ENCODE results near the gene ARHGAP26.

Gene ARHGAP26

DNA sequence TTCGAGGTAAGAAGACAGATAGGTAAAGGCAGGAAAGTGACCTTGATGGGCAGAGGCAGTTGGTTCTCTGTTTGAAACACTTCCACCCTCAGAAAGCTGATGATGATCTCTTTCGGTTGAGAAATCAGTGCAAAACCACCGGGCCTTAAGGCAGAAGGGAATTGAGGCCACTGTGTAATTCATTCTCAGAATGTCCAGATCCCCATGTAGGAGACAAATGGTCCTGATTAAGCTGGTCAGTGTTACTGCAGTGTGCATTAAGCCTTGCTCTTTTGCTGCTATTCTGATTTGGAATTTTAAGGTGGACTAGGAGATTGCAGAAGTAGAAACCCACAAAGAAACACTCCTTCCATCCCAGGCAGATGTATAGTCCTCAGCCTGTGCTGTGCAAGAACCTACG, 255.2 kb downstream of the ARHGAP26 start:
- no peak for DNase-seq

DNA sequence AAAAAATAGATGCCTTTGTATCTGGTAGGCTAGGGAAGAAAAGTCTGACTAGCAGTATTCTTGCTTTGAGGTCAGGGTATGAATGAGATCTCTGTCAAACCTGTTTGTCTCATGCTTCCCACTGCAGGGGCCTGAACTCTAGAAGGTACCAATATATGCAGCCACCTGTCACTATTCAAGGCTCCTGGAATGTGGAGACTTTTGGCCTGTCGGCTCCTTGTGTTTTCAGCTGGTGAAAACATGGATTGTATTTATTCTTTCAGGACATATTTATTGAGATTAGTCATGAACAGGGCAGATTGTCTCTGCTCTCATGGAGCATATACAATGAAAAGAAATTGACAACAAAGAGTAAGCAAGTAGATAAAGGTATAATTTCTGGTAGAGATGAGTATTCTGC, 255.8 kb downstream of the ARHGAP26 start:
- DNase-seq: no peak

DNA sequence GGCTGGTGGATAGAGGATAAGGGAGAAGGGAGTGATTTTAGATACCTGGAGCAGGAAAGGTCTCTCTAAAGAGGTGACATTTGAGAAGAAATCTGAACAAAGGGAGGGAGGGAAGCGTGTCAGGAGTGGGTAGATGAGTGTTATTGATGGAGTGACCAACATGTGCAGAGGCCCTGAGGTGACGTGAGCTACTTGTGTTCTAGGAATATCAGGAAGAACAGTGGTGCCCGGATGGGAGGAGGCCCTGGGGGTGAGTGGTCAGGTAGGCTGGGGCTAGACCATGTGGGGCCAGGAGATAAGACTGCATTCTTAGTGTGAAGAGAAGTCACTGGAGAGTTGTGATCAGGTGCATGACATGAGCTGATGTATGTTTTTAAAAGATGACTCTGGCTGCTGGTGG, 256.2 kb downstream of the ARHGAP26 start:
- DNase-seq: no peak

DNA sequence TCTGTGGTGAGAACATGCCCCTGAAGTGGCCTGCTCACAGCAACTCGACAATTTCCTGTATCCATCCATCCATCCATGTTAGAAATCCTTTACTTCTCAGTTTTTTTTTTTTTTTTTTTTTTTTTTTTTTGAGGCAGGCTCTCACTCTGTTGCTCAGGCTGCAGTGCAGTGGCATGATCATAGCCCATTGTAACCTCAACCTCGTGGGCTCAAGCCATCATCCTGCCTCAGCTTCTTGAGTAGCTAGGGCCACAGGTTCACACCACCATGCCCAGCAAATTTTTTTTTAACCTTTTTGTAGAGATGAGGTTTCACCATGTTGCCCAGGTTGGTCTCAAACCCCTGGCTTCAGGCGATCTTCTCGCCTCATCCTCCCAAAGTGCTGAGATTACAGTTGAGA, 259.1 kb downstream of the ARHGAP26 start:
- DNase-seq: no peak

DNA sequence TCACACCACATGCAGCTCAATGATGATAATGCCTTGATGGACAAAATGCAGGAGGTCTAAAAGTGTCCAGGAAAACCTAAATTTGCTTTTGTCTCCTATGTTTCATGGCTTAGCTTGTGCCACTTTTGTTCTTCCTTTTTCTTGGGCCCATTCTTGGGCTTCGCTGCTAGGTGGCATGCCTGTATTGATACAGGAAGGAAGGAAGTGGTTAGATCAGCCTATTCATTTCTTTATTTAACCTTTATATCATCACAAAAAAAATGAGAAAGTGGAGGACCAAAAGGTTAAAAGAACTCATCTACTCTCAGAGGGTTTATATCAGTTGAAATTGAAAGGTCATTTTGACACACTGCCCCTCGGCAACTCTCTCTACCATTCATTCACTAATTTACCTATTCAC, 260.2 kb downstream of the ARHGAP26 start:
- peak; percentile 51 for DNase-seq

DNA sequence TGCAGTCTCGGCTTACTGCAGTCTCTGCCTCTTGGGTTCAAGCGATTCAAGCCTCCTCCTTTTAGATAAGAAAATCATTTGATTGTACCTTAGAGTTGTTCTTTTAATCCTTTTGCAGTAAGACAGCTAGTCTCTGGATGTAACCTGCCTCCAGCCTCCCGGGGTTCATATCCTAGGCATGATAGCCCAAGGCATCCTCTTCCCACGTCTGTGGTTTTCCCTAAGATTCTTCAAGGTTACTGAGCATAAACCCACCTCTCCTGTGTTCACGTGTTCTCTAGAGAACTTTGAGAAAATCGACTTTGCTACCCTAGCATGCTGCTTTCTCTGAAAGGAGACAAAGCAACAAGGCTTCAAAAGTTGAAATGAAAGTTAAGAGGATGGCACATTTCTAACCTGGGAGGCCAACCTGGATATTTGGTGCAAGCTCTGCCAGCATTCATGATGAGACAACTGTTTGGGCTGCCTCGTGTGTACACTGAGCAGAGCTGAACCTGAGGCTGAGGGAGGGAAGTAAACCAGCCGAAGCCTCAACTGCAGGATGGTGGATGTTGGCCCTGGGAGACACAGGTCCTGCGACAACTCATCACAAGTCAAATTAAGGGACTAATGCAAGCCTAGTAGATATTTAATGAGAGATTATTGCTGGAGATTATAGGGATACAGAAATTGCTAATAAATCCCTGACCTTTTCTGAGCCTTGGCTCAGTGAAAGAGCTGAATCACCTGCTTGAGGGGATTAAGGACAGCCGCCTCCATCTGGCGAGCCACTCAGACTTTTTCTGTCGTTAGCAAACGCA, 261.8 kb downstream of the ARHGAP26 start:
- DNase-seq: no peak

DNA sequence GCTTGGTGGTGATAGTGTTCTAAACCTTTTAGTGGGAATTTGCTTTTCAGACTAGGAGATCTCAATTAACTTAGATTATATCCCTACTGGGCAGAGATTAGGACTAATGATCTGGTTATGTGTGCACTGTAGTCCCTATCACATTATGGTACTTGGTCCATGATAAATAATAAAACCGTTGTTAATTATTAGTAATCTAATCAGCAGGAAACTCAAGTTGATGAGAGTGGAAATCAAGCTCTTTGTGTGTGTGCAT, 262.3 kb downstream of the ARHGAP26 start:
- no peak for DNase-seq

DNA sequence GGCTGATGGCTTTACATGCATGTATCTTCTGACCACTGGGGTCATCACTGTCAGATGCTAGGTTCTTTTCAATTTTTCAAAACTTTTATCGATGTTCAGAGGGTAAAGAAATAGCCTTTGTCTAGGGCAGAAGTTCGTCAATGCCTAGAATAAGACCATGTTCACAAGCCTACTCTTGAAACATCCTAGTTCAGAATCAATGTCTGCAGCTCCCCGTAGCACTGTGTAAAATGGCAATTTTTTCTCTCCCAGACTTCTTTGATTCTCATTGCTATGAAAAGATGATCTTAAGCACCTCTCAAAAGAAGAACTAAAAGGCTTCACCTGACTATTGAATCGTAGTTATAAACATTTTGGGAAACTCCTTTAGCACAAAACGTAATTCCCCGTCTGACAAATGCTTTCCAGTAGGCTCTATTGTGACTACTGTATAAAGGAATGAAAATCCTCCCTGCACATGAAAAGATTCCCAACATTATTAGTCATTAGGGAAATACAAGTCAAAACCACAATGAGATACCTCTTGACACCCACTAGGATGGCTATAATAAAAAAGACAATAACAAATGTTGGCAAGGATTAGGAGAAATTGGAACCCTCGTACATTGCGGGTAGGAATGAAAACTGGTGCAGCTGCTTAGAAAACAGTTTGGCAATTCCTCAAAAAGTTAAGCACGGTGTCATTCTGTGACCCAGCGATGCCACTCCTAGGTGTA, 263.5 kb downstream of the ARHGAP26 start:
- no peak for DNase-seq

DNA sequence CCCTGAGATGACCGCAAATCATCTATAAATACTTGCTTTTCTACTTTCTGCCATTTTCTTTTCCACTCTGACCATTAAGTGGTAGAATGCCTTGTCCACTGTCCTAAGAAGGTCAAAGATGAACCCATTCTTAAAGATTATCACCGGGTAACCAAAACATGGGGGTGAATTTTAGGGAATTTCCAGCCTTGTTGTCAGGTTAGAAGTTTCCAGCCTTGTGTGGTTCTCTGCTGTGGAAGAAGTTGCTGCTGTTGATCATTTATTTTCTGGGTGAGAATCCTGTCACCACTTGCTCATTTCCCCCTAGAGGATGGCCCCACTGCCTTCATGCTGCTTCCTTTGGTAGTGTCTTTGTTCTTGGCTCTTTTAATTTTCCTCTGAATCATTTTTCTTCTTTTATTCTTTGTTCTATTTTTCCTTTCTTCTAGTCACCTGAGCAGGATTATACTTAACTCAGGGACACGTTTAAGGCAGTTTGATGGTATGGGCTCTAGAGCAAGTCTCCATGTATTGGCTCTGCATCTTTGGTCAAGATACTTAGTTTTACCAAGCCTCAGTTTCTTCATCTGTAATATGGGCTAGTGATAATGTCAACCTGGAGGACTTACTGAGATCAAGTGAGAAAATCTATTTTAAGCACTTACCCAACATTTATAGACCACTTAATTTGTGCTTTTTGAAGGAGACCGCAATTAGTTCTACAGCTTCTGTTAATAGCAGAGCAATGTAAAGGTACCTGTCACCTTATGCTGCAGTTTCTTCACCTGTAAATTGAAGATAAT, 266.2 kb downstream of the ARHGAP26 start:
- DNase-seq: no peak

DNA sequence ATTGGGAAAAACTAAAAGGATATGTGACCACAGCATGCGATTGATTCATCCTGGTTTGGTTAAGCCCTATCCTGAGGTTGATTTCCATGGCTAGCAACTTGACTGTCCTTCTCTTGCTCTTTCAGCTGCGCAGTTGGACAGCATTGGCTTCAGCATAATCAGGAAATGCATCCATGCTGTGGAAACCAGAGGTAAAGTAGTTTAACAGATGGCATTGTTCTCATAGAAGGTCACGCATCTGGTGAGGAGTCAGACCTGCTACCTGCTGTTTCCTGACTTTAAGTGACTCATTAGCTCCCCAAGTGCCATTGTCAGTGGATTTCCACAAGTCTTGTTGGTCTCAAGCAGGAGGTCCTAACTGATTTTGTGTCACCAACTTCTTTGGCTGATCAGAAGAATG, 266.9 kb downstream of the ARHGAP26 start:
- DNase-seq: no peak

DNA sequence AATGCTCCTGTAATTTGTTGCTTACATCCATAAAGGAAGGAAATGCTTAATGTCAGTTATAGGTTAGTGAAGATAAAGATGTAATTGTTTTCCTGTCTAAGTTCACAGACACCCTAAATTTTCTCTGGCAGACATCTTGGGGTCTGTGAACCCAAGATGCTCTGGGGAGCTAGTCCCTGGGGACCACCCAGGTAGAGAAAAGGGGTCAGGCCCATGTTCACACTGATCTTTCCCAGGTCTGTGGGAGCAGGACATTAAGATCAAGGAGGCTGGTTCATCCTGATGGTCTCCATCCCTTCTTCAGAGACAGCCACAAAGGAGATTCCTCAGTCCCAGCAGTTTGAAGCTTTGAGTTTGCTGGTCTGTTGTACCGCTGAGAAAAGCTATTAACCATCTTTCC, 267.5 kb downstream of the ARHGAP26 start:
- DNase-seq: no peak

DNA sequence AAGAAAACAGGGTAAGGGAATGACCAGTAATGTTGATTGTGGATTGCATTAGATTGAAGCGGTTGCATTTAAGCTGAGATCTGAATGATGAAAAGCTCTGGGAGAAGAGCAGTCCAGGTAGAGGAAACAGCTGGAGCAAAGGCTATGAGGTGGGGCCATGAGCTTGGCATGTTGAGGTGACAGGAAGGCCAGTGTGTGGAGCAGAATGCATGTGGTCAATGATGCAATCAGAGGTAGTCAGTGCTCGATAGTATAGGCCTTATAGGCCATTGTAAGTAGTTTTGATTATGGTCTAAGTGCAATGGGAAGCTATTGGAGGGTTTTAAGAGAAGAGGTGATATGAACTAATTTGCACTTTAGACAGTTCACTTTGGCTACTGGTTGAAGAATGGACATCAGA, 270.4 kb downstream of the ARHGAP26 start:
- no peak for DNase-seq

DNA sequence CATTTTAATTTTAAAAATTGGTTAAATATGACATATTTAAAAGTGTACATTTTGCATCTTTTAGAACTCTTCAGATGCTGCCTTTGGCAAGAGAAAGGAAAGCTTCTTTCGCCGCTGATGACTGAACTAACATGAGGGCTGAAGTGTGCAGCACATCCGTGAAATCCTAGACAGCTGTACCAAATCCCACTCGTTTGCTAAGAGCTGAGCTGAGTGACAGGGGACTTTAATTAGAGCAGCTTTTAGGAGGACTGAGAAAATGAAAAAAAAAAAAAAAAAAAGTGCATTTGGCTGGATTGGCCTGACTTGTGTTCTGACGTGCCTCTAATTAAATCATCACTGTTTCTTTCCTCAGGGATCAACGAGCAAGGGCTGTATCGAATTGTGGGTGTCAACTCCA, 271.3 kb downstream of the ARHGAP26 start:
- no peak for DNase-seq

DNA sequence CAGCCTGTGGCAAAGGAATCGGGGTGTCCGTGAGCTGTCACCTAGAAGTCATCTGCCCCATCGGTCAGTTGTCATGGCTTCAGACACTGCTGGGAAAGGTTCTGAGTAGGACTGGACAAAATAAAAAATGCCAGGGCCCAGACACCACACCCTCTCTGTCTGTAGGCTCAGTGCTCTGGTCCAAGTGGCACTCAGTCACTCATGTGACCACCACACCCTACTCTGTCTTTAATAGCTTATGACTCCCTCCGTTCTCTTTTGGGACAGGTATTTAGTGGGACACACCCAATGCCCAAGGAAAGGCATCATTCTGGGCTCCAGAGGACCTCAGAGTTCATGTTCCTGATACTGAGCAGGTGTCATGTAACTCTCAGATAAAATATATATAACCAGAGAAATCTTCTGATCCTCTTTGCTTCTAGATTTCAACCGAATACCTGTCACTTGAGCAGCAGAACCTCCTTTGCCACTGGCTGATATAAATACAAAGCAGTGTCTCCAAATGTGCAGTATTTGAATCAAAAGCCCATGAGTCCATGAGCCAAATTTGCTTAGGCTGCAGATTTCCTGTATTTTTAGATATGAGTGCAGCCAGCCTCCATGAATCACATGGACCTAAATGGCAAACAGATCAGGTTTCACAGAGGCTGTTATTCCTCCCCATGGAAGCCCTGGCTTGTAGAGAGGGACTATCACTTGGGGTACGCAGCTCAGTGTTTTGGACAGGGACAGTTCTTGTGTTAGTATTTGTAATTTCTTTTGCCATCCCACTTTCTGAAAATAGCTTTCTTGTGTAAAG, 272.0 kb downstream of the ARHGAP26 start:
- DNase-seq: no peak

DNA sequence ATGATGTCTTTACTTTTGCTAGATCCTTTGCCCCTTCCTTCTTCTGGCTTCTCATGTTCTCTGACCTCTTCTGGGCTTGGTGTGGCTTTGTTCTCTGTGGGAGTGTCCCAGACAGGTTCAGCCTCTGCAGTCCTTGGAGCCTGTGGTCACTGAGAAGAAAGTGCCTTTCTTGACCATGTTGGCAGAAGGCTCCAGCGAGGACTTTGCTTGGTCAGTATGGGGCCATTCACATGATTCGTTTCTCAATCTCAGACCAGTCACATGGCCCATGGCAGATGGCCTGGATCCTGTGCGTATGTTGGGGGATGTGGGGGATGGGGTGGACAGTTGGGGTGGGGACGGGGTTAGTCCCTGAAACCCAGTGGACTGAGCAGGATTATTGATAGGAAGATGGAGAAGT, 274.1 kb downstream of the ARHGAP26 start:
- no peak for DNase-seq

DNA sequence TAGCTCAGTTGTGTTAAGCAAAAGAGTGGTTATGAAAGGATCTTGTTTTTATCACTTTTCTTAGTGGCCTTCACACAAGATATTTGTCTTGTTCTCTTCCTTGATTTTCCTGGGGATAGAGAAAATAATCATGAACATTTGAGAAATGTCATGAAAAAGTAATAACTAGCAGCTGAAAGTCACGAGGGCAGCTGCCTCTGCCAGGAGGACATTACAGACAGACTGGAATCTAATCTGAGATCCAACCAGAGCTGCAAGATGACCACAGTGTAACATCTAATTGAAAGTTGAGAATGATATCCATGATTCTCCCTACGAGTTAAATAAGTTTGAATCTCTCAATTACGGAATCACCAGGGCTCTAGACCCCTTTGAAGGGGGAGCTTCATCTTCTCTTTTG, 274.9 kb downstream of the ARHGAP26 start:
- no peak for DNase-seq

DNA sequence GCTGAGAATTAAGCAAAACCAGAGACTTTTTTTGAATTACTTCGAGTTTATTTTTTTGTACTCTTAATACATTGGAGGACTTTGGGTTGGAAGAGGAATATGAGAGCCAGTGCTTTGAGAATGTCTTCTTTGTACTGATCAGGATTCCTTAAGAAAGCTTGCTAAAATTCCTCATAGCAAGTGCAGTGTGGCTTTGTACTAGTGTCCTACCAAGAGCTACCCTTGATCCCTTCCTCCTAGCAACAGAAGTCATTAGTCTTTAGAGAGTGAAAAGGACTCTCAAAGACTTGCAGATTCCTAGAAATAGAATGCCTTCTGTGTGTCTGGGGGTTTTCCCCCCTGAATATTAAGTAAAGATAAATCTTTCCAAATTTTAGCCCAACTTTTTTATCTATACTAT, 276.1 kb downstream of the ARHGAP26 start:
- DNase-seq: no peak

DNA sequence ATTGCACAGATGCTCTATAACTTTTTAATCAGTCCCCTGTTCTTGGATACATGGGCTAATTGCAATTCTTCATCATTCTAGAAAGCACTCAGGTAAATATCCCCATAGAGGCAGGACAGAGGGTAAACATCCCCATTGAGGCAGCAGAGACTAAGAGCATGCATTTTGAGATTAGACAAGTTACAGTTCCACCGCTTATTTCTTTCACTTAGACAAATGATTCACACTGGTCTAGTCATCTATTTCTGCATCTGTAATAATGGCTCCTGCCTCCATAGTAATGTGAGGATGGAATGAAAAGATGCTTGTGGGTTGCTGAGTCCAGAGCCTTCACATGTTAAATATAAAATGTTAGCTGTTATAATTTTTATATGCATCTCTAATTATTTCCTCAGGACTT, 276.9 kb downstream of the ARHGAP26 start:
- no peak for DNase-seq

DNA sequence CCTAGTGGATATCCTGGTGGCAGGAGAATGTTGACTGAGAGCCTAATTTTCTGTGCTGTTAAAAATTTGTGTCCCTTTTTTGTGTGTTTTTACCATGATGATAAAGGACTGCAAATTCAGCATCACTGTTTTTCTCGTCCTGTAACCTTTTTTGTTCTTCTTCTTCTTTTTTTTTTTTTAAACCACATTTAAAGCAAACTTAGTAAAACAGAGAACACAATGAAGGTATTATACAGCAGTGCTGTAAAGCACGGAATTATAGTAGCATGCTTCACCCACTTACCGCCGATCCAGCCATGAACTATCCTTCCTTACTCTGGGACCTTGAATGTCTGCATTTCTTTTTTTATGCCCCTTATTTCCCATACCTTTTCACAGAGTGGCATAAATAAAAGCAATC, 280.0 kb downstream of the ARHGAP26 start:
- no peak for DNase-seq

DNA sequence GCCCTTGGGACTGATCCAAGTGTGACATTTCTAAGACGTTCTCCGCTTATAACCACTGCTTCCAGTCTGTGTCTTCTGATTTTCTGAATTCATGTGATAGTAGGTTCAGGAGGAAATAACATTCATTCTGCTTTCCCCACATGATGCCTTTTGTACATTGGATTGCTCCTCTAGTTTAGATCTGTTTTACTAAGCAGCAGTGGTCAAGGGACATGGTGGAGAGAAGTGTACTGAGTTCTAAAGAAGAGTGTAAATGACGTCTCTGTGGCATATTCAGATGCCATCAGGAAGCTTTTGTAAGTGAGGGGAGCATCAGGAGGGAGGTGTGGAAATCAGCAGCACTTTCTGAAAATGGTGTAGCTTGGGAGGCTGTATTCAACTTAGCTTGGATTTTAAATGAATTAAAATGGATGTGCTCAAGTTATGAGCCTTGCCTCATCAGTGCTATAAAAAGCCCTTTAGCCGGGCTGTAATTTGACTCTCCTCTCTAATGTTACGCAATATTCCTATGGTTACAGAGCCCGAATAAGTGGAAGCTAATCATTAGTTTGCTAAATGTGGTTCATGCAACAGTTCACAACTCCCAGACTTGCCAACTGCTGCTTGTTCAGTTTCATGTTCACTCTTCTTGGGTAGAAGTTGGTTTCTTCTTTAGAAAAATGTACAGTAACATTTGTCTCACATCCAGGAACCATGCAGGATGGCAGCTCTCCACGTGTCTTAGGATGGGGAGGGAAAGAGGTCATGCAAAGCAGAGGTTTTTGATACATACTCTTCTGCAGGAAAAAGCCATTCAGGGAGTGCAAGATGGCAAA, 281.3 kb downstream of the ARHGAP26 start:
- no peak for DNase-seq

DNA sequence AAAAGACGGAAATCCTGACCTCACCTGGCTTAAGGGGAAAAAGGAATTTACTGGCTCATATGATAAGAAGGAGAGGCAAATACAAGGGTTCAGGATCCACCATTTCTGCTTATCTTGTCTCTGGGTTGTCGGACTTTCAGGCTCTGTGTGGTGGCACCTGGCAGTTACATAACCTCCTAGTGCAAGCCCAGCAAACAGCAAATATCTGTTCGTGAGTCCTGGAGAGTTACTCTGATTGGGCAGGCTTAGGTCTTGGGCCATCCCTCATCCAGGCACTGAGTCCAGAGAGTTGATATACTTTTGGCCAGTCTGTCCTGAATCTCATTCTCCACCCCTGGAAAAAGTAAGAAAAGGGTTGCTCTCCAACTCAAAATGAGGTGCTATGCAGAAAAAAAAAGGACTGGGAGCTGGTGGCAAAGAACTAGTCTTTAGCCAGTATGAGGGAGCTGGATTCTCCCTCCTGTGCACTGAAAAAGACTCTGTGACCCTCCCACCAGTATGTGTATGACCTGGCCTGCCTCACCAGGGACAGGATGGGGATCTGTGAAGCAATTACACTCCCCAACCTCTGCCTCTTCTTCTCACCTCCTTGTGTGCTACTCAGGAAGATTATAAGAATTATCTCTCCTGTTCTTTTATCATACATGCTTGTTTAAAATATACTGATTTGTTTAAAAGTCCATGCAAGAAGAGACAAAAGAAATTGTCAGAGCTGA, 282.9 kb downstream of the ARHGAP26 start:
- DNase-seq: no peak

DNA sequence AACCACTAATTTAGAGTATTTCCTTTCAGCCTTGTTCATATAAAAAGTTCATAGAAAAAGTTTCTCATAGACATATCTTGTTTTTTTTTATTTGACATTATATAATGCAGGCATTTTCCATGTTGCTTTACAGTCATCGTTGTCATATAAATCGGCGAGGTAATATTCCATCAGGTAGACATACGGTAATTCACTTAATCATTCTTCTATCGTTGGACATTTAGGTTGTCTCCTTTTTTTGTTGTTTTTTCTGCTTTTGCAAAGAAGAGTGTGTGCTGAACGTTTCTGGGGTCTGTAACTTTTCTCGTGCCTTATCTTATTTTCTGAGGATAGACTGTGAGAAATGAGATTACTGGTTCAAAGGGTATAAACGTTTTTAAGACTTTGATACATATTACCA, 283.6 kb downstream of the ARHGAP26 start:
- DNase-seq: no peak

Data from CD4-positive, alpha-beta T cell treated with Interleukin-4 for 4 hours (primary cell).